GM18867 (cell line): Measurements from ENCODE around the gene RHBDF2.

Experiments
- ATAC-seq: cut with Tn5 transposase; IDR thresholded peaks from one replicate; pipeline ENCODE4 v1.9.1; 2021; ENCODE audit warnings: mild to moderate bottlenecking, moderate library complexity; ENCODE audit not compliant: unreplicated experiment

The RHBDF2 gene

DNA sequence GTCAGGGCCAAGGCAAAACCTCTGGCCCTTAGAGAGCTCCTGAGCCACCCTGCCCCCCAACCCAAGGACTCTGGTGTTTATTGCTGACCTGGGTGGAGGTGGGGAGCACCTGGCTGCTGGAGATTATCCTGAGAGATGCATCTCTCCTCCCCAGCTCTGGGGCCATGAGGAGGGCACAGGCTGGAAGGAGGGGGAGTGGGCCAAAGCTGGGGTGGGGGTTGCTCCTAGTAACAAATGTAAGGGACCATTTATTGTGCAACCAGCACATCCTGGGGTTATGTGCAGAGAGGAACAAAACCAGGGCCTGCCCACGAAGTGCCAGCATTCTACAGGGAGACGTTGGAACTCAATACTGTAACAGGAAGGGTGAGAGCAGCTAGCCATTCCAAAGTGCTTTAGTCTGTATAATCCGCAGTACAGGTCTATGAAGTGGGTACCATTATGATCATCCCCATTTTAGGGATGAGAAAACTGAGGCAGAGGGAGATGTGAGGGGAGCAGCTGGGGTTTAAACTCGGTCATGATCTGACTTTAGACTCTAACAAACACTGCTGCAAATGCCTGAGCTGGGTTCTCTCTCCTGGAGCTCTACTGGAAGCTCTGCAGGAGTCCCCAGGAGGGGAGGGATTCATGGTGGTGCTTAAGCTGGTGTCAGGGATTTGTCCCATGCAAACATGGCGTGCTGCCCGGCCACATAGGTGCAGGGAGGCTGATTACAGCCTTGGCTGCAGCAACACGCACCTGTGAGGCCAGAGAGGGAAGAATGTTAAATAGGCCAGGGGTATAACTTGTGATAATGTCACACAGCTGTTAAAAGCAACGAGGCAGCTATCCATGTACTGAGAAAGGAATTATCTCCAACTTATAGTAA is 1.4 kb upstream of the RHBDF2 start:
- ATAC-seq: no peak

DNA sequence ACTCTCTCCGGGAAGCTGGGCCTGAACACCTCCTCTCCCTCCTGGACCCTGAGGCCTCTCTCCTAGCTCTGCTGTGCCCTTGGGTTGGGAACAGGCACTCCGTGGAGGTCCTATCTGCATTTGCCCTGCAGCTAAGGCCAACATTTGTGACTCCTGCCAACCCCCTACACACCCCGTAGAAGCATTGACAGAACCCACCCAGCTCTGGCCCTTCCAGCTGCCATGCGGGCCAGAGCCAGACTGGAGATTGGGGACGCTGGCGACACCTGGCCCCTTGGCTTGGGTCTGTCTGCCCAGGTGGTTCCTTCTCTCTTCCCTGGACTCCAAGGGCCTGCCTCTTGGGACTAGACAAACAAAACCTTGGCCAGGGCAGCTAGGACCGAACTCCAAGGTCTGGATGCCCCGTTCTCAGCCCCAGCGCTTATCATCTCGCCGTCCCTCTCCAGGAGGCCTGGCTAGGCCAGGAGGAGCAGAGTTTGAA is 644 bp upstream of the RHBDF2 start:
- no peak for ATAC-seq

DNA sequence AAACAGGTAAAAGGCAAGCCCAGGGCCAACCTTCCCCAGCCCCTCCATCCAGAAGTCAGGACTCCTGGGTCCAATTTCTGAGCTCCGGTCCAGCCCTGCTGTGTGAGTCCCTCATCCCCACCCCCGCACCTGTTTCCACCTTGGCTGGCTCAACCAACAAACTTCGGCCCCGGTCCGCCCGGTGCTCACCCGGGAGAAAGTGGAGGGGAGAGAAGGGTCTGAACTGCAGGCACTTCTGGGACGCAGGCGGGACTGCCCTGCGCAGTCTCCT is 541 bp downstream of the RHBDF2 start:
- ATAC-seq: no peak

- no peak for ATAC-seq
Observed at GRCh38 chr17:76500074-76500746, 1.0 kb downstream of the RHBDF2 start.

DNA sequence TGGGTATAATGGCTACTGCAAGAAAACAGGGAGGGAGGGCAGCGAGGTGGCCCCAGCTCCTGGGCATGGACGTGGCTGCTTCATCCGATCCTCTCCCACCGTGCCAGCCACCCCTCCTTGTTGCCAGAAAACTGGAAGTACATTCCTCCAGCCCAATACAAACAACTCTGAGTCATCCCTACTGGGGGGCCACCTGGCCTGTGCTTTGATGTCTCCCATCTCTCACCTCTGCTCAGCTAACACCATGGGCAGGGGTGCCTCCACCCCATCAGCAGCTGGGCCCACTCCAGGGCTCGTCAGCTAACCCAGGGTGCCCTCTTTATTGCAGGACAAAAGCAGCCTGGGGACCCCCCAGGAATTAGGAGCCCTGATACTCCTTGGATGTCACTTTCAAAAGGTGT is 2.0 kb downstream of the RHBDF2 start:
- no peak for ATAC-seq

GRCh38 chr17:76498876-76499251 is 2.4 kb downstream of the RHBDF2 start:
- peak; percentile 33 for ATAC-seq

DNA sequence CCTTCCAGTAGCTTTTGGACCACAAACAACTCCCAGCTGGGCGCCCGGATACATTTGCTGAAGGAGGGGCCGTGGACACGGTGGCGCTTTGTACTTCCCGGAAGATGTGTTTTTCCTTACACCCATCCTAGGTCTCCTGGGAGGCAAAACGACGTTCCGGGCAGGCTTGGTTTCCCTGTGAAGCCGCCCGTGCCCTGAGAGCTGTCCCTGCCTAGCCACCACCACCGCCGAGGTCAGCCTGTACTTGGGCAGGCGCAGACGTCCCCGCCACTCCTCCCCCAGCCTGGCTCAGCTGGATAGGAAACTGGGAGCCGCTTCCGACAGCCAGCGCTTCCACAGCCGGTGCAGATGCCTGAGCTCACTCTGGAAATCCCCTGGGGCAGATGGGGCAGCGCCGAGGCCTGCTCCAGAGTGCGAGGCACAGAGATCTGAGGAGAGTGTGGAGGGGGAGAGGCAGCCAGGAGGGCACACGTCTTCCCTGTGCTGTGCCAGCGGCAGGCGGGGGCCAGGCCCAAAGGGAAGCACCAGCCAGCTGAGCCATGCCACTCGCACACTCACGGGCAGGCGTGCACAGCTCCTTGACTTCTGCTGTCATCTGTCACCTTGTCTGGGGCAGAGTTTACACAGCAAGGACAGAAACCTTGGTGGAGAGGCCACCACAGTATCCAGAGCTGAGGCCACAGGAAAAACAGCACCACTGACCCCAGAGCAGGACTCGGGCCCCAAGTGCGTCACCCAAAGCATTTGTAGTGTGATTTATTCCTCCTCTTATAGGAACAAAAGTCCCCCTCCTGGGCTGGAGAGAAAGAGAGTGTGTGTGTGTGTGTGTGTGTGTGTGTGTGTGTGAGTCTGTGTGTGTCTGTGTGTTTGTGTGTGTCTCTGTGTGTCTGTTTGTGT is 3.0 kb downstream of the RHBDF2 start:
- ATAC-seq: no peak

GRCh38 chr17:76497699-76497978 is 3.6 kb downstream of the RHBDF2 start:
- ATAC-seq: no peak

DNA sequence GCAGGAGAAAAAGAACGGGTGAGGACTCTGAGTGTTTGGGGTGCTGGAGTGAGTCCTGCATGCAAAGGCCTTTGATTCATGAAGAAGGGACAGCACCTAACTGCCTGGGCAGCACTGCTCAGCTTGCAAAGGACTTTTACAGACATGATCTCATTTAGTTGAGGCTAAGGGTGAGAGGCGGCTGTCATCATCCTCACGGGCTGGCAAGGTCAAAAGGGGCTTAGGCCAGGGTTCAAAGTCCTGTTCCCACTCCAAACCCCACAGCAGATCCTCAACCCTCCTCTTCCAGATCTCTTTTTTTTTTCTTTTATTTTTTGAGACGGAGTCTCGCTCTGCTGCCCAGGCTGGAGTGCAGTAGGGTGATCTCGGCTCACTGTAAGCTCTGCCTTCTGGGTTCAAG is 4.8 kb downstream of the RHBDF2 start:
- ATAC-seq: no peak

- ATAC-seq: no peak
Observed at GRCh38 chr17:76495663-76496400, 5.4 kb downstream of the RHBDF2 start.

DNA sequence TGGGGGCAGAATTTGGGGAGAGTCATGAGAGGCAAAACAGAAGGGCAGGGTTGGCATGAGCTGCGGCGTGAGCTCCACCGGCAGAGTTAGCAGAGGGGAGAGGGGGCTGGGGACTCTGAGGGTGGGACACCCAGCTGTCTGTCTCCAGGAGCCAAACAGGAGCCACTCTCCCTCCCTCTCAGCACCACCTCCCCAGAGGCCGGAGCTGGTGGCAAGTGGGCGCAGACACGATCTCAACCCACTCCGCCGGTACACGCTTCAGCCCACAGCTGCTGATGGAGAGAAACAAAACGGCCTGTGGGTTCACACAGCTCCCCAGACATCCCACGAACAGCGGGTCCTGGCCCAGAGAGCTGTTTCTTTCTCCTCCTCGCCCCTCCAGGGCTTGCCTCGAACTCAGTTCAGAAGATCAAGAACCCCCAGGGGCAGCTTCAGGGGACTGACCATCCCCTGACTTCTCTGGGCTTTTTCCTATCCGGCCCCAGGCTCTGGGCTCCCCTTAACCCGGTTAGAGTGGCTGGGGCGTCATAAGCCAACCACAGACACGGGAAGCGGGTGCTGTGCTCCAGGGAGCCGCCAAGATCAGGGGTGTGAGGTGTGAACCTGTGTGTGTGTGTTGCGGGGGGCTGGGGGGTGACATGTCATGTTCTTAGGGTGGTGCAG is 7.6 kb downstream of the RHBDF2 start:
- no peak for ATAC-seq

- no peak for ATAC-seq
Observed at GRCh38 chr17:76492989-76493501, 8.2 kb downstream of the RHBDF2 start.

DNA sequence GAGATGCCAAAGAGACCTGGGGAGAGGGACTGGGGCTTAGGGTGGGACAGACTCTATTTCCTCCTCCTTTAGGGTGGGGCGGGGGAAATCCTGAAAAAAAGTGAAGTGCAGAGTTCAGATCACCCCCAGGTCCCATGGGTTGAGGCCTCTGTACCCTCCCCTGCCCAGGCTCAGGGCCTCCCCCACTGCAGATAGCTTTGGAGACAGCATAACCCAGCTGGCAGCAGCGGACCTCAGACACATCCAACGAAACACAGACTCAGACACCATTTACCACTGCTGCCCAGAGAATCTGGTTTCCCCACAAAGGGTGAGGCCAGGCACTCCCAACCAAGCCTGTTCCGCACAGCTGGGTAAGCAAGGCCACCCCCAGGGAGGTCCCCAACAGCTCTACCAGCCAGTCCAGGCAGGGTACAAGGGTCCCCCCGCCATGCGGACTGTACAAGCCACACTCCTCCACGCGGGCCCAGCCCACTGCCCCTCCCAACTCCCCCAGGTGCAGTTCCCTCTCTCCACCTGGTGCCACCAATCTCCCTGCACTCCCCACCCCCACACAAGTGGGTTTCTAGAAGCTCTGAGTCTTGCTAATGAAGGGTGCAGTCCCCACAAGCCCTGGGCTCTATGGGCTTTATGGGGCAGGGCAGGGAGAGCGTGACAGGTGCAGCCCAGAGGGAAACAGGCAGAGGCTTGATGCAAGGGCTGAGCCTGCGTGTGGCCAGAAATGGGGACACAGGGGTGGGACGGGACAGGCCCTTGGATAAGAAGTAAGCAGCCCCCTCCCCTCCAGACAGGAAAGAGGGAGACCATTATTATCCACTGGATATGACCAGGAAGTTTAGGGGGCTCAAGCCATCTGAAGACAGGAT is 8.9 kb downstream of the RHBDF2 start:
- ATAC-seq: peak; percentile 34

DNA sequence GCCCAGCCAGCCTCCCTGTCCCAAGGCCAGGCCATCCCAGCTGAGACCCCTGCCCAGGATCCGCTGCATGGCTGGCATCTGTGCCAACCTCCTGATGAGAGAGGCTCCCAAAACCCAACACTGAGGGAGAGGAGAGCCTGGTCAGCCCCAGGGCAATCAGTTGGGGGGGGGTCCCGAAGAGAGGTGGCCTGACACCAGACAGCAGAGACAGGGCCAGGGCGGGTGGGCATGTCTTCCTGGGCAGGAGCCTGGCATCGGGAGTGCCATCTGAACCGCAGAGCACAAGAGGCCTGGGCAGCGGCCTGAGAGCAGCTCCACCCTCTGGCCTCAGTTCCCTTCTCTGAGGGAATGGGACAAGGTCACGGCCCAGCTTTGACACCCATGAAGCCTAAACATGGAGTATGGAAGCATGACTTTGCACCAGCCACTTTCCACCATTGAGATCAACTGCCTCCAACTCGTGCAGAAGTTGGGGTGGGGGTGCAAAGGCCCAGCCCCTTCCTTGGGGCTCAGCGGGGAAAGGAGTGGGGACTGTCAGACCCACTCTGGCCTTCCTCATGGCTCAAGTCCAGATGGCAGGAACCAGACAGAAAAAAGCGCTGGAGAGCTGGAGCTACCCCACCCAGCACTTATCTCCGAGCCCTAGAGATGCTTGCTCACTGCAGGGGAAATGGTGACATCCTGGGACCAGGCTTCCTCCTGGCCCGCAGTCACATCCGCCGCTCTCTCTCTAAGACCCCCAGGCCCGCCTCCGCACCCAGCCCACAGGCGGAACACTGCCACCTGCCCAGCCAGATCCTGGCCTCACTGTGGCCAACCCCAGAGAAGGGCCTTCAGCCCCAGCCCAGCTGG is 9.7 kb downstream of the RHBDF2 start:
- ATAC-seq: peak; percentile 3

GRCh38 chr17:76490112-76490710 is 11.0 kb downstream of the RHBDF2 start:
- no peak for ATAC-seq

DNA sequence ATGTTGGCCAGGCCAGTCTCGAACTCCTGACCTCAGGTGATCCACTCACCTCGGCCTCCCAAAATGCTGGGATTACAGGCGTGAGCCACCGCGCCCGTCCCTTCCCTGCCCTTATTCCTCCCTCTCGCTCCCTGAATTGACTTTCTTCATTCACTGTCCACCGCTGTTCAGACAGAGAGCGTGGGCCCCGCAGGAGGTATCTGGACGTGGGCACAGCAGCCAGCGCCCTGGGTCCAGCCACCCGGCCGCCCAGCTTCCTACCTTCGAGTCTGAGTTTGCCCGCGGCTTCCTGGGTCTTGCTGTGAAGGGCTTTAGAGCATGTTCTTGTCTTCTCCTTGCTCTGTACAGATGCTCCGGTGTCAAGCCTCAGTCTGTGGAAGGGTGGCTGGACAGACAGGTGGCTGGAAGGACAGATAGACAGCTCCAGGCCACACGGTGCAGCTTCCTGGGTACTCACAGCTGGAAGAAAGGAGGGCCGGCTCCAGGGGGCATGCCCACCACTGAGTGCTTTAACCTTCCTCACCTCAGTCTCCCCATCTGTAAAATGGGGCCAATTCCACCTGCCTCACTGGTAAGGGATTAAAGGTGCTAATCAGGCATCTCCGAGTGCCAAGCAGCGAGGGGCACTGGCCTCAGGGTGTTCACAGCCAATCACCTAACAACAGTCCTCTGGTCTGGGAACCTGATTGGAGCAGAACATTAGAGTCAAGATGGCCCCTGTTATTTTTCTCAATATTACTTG is 13.6 kb downstream of the RHBDF2 start:
- no peak for ATAC-seq

- no peak for ATAC-seq
Observed at GRCh38 chr17:76485569-76485968, 15.7 kb downstream of the RHBDF2 start.
